GM12892 (cell line): ENCODE data around the gene WDR45B. TPM values are rescaled to one million over a fixed set of nuclear protein-coding genes. Genes with fewer than 3 reads are reported as not detected.

Experiments
- DNase-seq: peaks from one replicate; pipeline ENCODE4 v3.0.0; 2011; ENCODE audit not compliant: insufficient read length
- FAIRE-seq: peaks from 2 replicates; lab custom pipeline; 2011; peaks lifted over from hg19 to GRCh38; lab: Jason Lieb, UNC
- POLR2A ChIP-seq: IDR thresholded peaks from 2 replicates; pipeline ENCODE4 v1.6.1; 2011; ENCODE audit warnings: low read depth, low read length, control low read depth
- POLR2AphosphoS5 ChIP-seq: IDR thresholded peaks from 2 replicates; pipeline ENCODE4 v1.6.1; 2011; ENCODE audit warnings: low read depth, low read length, control low read depth
- TAF1 ChIP-seq: IDR thresholded peaks from 2 replicates; pipeline ENCODE4 v1.6.1; 2011; ENCODE audit warnings: low read depth, mild to moderate bottlenecking, control low read depth, low read length, borderline replicate concordance
- polyA plus RNA-seq: library from polyadenylated mRNA; unstranded; fragments of >200 nt; gene quantifications from one replicate; pipeline ENCODE4 v1.2.1, GENCODE V29; 2012; ENCODE audit warnings: missing spikeins, inconsistent platforms; ENCODE audit not compliant: missing spikeins

WDR45B gene
- 36.7 TPM for polyA plus RNA-seq

DNA sequence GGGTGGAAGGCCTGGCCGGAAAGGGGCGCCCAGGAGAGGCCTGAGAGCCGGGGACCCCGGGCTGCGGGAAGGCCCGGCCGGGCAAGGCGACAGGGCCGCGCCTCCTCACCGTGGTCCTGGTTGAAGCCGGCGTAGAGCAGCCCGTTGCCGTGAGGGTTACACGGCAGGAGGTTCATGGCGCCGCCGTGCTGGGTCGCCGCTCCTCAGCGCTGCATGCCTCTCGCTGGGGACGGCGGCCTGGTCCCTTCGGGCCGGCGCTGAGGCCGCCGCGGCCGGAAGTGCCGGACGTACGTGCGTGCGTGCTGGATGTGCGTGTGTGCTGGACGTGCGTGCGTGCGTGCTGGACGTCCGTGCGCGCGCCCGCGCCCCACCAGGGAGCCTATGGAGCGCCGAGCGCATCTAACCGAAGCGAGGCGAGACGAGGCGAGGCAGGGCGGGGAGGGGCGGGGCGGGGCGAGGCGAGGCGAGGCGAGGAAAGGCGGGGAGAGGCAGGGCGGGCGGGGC lies at the start of gene WDR45B:
WDR45B (minus strand) TSS at position 280 of the 504 bp plus-strand sequence; CDS start at position 176, 104 bp downstream.
- DNase-seq, result peak; percentile 94
- peak; percentile 99 for FAIRE-seq
- TF ChIP-seq POLR2AphosphoS5, result peak; percentile 91
- peak; percentile 94 for TF ChIP-seq POLR2A
- TF ChIP-seq TAF1, result peak; percentile 33

DNA sequence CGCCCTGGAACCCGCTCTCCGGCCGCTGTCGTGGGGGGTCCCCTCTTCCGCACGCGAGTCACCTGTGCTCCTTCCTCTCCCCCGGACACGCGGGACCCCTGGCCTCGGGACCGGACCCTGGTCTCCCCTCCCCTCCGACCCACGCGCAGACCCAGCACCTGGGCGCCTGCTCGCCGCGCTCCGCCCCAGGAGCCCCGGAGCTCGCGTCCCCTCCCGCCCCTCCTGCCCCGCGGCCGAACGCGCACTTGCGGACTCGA lies 49.5 kb upstream of the WDR45B start:
- TF ChIP-seq POLR2A, result no peak
- TF ChIP-seq TAF1, result no peak
- TF ChIP-seq POLR2AphosphoS5, result no peak
- FAIRE-seq, result no peak
- no peak for DNase-seq

DNA sequence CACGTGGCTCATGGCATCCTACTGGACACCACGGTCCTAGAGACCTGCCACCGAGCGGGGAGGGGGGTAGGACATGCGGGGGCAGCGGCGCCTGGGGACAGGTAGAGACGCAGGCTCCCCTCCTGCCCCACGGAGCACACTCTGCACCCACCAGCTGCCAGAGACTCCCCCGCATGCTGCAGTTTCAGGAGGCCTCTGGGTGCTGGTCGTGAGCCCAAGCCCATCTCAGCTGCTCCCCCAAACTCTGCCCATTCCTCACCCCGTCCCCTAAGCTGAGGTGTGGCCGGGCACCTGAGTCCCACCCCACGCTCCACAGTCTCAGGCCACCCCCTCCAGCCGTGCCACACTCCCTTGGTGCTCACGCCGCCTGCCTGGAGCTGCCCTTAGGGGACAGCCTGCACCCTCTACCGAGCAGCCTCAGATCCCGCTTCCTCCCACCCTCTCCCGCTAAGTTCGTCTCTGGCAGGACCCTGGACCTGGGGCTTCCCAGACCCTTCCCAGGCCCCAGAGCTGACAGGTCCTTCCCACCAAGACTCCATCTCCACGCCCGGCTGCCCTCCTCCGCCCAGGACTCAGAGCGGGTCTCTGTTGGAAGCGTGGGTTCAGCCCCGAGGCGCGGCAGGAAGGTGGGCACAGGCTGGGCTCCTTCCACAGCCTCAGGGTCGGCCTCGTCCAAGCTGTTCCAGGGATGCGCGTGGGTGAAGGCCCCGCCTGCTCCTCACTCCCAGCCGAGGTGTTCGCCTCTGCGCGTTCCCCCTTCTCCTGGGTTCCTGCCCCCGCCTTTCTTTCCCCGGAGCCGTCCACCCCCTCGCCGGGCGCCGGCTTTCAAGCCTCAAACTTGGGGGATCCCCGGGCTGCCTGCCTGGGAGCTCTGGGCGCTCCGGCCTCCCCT lies 48.9 kb upstream of the WDR45B start:
- no peak for FAIRE-seq

DNA sequence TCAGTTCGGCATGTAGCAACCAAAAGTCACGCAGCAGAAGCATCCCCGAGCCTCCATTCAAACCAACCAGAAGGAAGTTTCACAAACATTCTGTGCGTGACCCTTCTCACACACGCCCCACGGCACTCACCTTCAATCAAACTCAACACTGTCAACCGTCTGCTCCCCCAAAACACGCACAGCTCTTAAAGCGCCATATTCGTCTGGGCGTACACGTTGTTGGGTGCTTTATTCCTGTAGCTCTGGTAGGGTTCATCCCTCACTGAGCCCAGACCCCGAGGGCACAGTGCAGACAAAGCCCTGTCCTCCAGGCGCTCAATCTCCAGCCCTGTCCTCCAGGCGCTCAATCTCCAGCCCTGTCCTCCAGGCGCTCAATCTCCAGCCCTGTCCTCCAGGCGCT lies 48.0 kb upstream of the WDR45B start:
- TF ChIP-seq TAF1 (no peak), POLR2AphosphoS5 (no peak), POLR2A (no peak)
- FAIRE-seq (no peak), DNase-seq (no peak)

More for the DNA sequence above, 48.9 kb upstream of the WDR45B start:
- no peak for TF ChIP-seq POLR2AphosphoS5
- TF ChIP-seq TAF1, result no peak
- TF ChIP-seq POLR2A, result no peak
- DNase-seq, result no peak

DNA sequence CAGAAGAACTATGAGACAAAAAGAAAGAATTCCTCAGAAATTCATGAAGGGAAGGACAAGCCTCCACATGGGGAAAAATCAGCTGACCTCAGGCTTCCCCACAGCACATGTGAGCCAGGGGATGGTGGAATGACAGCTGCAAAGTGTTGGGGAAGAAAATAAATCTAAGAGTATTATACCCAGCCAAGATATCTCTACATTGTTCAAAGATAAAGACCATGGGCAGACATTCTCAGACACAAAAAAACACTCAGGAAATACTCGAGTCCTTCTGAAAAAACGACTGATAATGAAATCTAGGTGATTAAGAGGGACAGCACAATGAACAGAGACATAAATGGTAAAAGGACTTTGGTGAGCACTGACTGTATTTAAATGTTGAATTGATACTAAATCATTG lies 46.4 kb upstream of the WDR45B start:
- TF ChIP-seq TAF1 (no peak), POLR2AphosphoS5 (no peak), POLR2A (no peak)
- DNase-seq (no peak), FAIRE-seq (no peak)

DNA sequence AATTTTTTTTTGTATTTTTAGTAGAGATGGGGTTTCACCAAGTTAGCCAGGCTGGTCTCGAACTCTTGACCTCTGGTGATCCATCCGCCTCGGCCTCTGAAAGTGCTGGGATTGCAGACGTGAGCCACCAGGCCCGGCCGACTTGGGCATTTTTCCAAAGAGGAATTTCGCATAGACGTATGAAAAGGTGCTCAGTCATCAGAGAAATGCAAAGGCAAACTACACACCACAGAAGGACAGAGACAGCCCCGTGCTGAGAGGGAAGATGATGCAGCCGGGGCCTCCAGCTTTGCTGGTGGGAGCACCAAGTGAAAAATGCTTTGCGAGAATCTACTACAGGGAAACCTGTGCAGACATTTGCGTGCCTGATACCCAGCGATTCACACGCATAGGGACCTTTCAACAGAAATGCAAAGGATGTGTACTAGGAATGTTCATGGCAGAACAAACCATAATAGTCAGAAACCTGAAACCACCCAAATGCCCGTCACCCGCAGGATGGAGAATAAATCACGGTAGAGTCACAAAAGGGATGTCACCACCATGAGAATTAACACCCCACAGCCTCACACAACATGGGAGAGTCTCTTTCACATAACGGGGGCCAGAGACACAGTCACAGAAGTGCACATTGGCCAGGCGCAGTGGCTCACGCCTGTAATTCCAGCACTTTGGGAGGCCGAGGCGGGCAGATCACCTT lies 45.1 kb upstream of the WDR45B start:
- TF ChIP-seq POLR2AphosphoS5, result no peak
- no peak for TF ChIP-seq POLR2A
- TF ChIP-seq TAF1, result no peak
- FAIRE-seq, result no peak

DNA sequence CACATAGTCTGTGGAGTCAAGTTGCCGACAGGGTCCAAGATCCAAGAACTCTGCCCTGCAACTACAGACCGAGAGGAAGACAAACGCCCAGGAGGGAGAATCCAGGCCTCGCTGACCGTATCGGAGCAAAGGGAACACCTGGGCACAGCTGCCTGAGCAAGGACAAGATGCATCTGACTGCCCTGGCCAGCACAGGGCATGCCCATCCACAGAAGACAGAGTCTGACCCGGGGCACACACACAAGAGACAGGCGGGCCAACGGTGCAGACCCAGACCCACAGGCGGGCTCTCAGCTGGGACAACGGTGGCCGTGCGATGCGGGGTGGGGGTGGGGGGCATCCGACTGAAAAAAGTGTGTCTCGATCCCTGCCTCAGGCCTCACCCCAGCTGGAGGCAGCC lies 44.0 kb upstream of the WDR45B start:
- TF ChIP-seq TAF1 (no peak), POLR2A (no peak), POLR2AphosphoS5 (no peak)
- FAIRE-seq (no peak), DNase-seq (no peak)

More for the DNA sequence above, 45.1 kb upstream of the WDR45B start:
- no peak for DNase-seq

DNA sequence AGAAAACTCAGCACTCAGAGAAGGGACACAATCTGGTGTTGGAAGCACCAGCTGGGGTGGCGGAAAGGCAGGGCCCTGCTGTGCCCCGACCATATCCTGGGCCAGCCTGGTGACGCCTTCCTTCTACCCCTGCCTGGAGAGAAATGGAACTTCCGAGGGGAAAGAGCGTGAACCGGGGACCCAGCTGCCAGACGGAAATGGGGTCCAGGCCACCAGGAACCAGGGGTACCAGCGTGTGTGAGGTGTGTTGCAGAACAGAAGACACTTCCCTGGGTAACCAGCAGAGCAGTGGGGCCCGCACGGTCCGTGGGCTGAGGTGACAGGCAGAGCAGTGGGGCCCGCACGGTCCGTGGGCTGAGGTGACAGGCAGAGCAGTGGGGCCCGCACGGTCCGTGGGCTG lies 43.5 kb upstream of the WDR45B start:
- TF ChIP-seq POLR2AphosphoS5 (no peak), POLR2A (no peak), TAF1 (no peak)
- DNase-seq (no peak), FAIRE-seq (no peak)

DNA sequence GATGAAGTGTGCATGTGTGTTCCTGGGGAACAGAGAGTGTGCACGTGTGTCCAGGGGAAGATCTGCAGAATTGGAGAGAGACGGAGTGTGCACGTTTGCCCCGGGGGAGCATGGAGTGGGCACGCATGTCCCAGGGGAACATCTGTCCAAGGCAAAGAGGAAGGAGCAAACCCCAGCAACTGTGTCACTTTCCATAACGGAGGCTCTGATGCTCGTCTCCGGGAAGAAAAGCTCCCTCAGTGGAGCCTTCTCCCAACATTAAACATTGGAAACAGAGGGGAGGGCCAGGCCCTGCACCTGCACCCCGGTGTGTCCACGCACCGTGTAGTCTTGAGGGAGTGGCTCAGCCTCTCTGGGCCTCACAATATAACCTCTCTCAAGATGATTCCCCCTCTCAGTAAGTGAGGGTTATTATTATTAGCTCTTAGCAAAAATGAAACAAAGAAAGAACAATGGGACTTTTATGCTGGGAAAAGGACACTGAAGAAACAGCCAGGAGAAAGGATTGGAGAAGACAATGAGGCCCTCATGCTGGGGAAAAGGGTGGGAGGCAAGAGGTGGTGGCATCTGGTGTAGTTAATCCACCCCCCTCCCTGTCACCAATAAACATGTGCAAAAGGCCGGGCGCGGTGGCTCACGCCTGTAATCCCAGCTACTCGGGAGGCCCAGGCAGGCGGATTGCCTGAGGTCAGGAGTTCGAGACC lies 42.7 kb upstream of the WDR45B start:
- FAIRE-seq, result no peak

DNA sequence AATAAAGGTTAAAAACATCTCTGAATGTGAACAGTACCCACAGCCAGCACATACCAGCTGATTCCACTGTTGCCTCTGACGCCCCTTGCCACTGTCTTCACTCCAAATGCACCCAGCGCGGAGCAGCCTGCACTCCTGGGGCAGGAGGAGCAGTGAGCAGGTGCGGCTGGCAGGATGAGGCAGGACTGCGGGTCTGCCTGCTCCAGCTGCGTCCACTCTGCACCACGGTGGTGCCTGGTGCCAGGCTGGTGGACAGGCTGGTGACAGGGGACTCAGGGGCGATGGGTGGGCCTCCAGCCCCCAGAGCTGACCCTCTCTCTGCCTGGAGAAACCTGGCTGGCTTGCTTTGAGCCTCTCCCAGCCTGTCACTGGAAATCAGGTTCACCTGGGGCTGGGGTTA lies 40.8 kb upstream of the WDR45B start:
- DNase-seq (no peak), FAIRE-seq (no peak)
- TF ChIP-seq TAF1 (no peak), POLR2AphosphoS5 (no peak), POLR2A (no peak)

More for the DNA sequence above, 42.7 kb upstream of the WDR45B start:
- TF ChIP-seq TAF1, result no peak
- no peak for TF ChIP-seq POLR2A
- TF ChIP-seq POLR2AphosphoS5, result no peak
- DNase-seq, result no peak

DNA sequence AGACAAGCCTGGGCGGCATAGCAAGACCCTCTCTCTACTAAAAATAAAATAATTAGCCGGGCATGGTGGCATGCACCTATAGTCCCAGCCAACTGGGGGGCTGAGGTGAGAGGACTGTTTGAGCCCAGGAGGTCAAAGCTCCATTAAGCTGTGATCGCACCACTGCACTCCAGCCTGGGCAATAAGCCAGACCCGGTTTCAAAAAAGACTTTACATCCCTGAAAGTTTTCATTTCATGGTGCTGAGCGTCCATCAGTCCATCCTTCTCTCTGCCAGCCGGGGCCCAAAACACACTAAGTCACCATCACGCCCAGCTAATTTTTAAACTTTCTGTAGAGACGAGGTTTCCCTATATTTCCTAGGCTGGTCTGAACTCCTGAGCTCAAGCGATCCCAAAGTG lies 39.6 kb upstream of the WDR45B start:
- TF ChIP-seq POLR2A, result no peak
- no peak for TF ChIP-seq POLR2AphosphoS5
- no peak for TF ChIP-seq TAF1
- no peak for DNase-seq
- no peak for FAIRE-seq

DNA sequence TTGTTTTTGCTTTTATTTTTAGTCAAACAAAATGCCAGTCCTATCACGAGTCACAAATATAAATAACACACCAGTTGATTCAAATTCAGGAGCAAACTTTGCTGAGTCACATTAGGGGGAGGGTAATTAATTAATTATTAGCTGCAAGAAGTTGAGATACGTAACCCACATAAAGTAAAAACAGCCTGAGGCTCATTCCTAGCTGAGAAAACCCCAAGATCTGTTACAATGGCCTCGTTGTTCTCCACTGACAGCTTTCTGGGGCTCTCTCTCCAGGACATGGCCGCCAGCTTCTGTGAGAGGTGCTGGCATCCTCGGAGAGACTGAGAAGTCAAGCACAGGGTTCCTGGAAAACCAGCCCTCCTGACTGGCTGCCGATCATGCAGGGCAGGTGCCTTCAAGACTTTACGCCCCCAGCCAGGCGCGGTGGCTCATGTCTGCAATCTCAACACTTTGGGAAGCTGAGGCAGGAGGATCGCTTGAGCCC lies 39.2 kb upstream of the WDR45B start:
- no peak for DNase-seq
- TF ChIP-seq POLR2AphosphoS5, result no peak
- TF ChIP-seq POLR2A, result no peak
- TF ChIP-seq TAF1, result no peak
- no peak for FAIRE-seq
